GM18909 (cell line): ENCODE results near the gene MCHR1.

ENCODE experiments used
- ATAC-seq: cut with Tn5 transposase; IDR thresholded peaks from one replicate; pipeline ENCODE4 v1.9.1; 2021; ENCODE audit warnings: mild to moderate bottlenecking; ENCODE audit not compliant: unreplicated experiment, poor library complexity

The MCHR1 gene, protein sequence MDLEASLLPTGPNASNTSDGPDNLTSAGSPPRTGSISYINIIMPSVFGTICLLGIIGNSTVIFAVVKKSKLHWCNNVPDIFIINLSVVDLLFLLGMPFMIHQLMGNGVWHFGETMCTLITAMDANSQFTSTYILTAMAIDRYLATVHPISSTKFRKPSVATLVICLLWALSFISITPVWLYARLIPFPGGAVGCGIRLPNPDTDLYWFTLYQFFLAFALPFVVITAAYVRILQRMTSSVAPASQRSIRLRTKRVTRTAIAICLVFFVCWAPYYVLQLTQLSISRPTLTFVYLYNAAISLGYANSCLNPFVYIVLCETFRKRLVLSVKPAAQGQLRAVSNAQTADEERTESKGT

GRCh38 chr22:40679249-40679963 is at the start of gene MCHR1:
MCHR1 (plus strand) TSS chr22:40679484; CDS start chr22:40679653, 169 bp downstream.
- no peak for ATAC-seq

- ATAC-seq = no peak
These were observed 47.4 kb upstream of the MCHR1 start for GRCh38 chr22:40631925-40632324.

DNA sequence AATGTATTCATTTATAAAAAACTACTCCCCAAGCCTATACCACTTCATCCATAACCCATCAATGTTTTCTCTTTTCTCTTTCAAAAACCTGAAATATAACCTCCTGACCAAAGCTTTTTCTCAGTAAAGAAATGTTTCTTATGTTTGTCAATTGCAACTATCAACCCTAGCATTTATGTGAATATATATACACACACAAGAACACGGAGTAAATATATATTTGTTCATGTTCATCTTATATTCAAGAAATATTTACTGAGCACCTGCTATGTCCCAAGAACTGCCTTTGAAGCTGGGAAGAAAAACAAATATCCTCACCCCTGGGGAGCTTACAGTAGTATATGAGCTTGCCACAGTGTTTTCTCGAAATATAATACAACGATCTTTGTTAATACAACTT is 46.2 kb upstream of the MCHR1 start:
- no peak for ATAC-seq

GRCh38 chr22:40634119-40634903 is 45.0 kb upstream of the MCHR1 start:
- ATAC-seq = no peak

DNA sequence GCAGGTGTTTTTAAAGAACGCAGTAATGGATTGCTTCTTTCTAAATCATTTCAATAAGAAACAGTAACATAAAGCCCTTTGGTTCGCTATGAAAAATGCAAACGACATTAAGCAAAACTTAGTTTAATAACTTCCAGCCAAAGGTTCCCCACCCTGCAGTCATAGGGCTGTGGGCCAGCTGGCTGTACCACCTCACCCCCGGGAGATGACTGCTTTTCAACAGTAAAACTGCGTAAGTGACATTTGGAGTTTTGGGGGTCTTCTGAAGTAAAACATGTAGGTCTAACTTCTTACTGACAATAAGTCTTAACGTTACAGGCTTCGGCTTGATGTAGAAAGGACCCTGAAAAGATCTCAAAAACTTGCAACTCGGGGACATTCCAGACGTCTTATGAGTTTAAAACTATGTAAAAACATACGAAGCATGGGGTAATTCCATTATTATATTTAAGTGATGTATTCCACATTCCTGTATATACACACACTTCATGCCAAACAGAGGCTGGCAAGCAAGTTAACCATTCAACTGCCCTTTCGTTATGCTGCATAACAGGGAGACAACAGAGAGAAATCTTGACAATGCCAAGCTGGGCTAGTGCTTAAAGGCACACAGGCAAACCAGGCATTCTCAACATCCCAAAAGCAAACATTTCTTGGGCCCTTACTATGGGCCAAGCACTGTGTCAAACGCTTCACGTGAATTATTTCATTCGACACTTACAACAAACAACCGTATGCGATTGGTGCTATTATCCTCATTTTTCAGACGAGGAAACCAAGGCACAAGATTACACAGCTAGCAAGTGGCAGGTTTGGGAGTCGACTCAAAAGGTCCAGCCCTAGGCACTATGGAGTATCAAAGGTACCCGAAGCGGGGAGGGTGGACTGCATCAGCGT is 44.0 kb upstream of the MCHR1 start:
- no peak for ATAC-seq

DNA sequence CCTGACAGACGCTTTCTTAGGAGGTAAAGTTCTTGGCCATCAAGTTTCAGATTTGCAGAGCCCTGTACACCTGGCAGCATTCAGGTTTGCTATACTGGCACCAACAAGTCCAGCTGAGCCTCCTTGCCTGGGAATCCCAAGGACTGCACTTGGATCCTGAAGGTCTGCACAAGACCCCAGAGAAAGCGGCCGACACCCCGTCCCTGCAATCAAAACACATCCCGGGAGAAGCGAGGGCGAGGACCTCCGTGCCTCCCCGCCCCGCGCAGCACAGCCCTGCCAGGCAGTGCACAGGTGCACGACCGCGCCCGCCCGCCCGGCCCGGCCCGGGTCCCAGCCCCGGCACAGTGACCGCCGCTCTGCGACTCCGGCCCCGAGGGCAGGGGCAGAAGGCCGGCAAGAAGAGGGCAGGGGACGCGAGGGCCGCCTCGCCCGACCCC is 43.3 kb upstream of the MCHR1 start:
- peak; percentile 22 for ATAC-seq

DNA sequence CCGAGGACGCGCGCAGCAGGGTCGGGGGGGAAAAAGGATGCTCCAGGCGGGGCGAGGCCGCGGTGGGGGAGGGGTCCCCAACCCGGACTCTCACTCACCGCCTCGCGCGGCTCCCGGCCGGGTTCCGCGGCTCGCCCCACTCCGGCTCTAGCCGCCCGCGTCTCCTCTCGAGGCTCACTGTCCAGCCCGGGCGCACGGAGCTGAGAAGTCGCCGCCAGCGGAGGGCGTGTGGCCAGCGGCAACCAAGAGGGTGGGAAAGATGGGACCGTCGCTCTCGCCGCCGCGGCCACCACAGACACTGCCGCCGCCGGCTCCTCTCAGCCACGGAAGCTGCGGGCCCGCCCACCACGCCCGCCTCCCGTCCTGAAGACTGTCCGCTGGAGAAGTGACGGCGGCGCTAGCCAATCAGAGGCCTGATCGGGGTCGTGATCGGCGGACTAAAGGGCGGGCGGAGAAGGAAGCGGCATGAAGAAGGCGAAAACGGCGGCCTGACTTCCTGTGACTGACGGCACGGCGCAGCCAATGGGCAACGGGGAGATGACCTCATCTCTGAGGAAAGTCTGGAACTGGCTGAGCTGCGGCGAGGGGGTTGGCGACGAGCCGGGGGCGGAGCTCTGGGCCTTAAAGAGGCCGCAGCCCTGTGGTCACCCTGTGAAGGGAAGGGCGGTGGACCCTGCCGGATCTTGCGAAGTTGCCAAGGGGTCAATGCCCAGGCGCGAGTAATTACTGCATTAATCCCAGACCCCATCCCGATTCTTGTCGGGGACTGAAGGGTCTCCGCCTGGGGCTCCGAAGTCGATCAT is 42.7 kb upstream of the MCHR1 start, which contains the start of gene MRTFA:
MRTFA (minus strand) TSS at position 340 of the 803 bp plus-strand sequence.
- ATAC-seq = peak; percentile 91

GRCh38 chr22:40637183-40638150 is 41.8 kb upstream of the MCHR1 start:
- ATAC-seq = no peak

GRCh38 chr22:40638261-40638660 is 41.0 kb upstream of the MCHR1 start:
- no peak for ATAC-seq

- ATAC-seq = no peak
These were observed 38.0 kb upstream of the MCHR1 start for GRCh38 chr22:40641269-40641668.

GRCh38 chr22:40642316-40642715 is 37.0 kb upstream of the MCHR1 start:
- ATAC-seq = no peak

DNA sequence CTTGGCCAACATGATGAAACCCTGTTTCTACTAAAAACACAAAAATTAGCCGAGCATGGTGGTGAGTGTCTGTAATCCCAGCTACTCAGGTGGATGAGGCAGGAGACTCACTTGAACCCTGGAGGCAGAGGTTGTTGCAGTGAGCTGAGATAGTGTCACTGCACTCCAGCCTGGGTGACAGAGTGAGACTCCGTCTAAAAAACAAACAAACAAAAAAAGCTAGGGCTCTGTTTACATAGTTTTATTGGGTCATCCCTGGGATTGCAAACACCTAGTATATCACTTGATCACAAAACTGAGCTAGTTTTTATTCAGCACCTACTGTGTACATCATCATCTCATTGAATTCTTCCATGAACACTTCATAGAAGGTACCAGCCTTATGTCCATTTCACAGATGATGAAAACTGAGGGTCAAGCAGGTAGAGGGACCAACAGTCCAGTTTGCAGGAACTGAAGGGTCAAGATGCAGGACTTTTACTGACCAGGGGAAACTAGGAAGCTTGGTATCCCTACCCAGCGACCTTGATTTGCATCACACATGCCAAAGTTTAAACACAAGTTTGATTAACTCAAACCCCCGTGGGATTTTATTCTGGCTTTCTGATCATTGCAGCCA is 33.6 kb upstream of the MCHR1 start:
- no peak for ATAC-seq

DNA sequence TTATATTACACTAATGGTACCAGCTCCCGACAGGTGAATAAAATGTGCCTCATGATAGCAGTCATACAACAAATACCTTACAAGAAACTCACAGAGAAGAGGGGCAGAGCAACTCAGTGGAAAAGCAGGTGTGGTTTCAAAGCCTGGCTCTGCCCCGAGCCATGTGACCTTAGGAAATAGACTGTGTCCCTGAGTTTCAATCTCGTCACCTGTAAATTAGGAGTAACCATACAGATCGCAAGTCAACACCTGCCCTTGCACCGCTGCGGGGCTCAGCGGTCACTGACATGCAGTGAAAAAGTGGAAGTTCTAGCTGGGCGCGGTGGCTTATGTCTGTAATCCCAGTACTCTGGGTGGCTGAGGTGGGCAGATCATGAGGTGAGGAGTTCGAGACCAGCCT is 30.9 kb upstream of the MCHR1 start:
- no peak for ATAC-seq

DNA sequence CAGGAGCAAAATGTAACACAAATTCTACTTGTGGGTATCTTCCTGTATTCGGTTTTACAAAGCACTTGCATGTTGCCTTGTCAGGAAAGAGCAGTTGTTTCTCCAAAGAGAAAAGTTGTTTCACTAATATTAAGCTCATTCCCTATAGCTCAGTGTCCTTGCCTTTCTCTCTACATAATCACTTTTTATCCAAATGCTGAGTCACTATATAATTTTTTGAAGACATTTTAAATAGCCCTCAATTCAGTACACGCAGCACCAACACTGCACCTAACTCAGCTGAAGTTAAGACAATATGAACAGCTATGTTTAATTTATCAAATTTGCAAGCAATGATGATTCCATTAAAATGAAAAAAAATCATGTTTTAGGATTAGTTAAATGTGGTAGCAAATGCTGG is 28.2 kb upstream of the MCHR1 start:
- no peak for ATAC-seq

DNA sequence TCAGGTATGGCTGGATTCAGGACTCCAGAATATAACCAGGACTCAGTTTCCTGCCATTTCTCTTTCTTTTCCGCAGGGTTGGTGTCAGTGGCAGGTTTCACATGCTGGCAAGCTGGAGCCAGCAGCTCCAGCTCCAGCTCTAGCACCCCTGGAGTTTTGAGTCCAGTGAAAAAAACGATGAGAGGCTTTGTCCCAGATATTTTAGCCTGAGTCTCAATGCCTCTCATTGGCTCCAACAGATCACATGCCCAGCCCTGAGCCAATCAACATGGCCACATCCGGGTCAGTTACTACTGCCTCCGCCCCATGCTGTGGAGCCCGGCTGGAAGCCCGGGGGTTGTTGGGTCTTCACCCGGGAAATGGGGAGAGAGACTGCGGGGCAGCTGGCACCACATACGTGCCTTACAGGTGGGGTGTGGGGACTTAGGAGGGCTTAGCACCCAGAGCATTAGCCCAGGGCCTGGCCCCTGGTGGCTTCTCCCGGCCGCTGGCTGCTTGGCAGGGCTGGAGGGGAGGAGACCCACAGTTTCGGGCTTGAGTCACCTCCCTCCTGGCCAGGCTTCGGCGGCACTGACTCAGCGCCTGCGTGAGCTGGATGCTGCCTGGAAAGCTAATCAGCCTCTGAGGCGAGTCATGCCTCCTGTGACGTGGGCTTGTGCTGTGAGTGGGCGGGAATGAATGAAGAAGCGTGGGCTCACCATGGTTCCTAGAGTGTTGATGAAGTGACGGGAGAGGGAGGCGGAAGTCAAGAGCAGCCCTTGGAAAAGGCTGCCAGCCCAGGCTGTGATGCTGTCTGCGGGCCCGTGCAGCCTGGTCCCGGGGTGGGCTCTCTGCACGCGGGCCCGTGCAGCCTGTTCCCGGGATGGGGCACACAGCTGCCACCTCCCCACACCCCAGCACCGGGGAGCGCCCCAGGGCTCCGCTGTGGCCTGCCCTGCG is 27.5 kb upstream of the MCHR1 start:
- no peak for ATAC-seq

- ATAC-seq = no peak
These were observed 25.9 kb upstream of the MCHR1 start for GRCh38 chr22:40653361-40653760.
